GM12891 (cell line): Measurements from ENCODE around the gene TP53I11.

Experiments used
- DNase-seq: peaks from one replicate; pipeline ENCODE4 v3.0.0; 2011; ENCODE audit warnings: low spot score; ENCODE audit not compliant: insufficient read length
- FAIRE-seq: peaks from 2 replicates; lab custom pipeline; 2011; peaks lifted over from hg19 to GRCh38; lab: Jason Lieb, UNC
- PAX5 ChIP-seq: IDR thresholded peaks from 2 replicates; pipeline ENCODE4 v1.6.1; 2011; ENCODE audit warnings: low read length, moderate library complexity, mild to moderate bottlenecking; ENCODE audit not compliant: insufficient read depth, severe bottlenecking
- POLR2A ChIP-seq: IDR thresholded peaks from 2 replicates; pipeline ENCODE4 v1.6.1; 2011; ENCODE audit warnings: low read depth, low read length, control low read depth
- POLR2AphosphoS5 ChIP-seq: IDR thresholded peaks from 2 replicates; pipeline ENCODE4 v1.6.1; 2011; ENCODE audit warnings: low read depth, low read length, control low read depth
- POU2F2 ChIP-seq: IDR thresholded peaks from 2 replicates; pipeline ENCODE4 v1.6.1; 2011; ENCODE audit warnings: low read depth, mild to moderate bottlenecking, control low read depth, low read length, moderate library complexity
- SPI1 ChIP-seq: IDR thresholded peaks from 2 replicates; pipeline ENCODE4 v1.6.1; 2011; ENCODE audit warnings: low read depth, low read length, control low read depth
- TAF1 ChIP-seq: IDR thresholded peaks from 2 replicates; pipeline ENCODE4 v1.6.1; 2011; ENCODE audit warnings: low read depth, low read length, control low read depth

Gene TP53I11

DNA sequence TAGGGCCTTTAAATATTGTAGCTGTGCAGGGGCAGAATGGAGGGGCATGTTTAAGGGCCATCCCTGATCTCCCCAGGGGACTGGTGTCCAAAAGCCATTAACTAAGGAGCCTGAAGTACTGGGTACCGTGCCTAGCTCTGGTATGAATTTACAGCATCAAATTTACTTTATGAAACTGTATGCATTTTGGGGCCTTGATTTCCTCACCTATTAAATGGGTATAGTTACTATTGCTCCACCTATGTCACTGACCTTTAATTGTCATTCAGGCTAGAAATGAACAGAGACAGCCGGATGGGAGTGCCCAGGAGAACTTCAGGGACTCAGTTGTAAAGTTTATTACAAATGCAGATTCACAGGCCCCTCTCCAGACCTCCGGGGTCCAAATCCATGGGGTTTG, 11.8 kb upstream of the TP53I11 start:
- FAIRE-seq, result no peak
- no peak for TF ChIP-seq PAX5
- TF ChIP-seq TAF1, result no peak
- no peak for TF ChIP-seq POLR2AphosphoS5
- no peak for TF ChIP-seq POLR2A
- no peak for TF ChIP-seq POU2F2
- no peak for TF ChIP-seq SPI1
- no peak for DNase-seq

- FAIRE-seq (no peak), DNase-seq (no peak)
- no peak for TF ChIP-seq SPI1
- no peak for TF ChIP-seq POU2F2
- TF ChIP-seq PAX5, result no peak
- TF ChIP-seq POLR2AphosphoS5, result no peak
- TF ChIP-seq POLR2A, result no peak
- no peak for TF ChIP-seq TAF1
Measured at GRCh38 chr11:44960200-44960845, 9.6 kb upstream of the TP53I11 start.

GRCh38 chr11:44959064-44959463, 8.4 kb upstream of the TP53I11 start:
- TF ChIP-seq SPI1, result no peak
- TF ChIP-seq POLR2A, result no peak
- TF ChIP-seq TAF1, result no peak
- TF ChIP-seq POU2F2, result no peak
- TF ChIP-seq POLR2AphosphoS5, result no peak
- TF ChIP-seq PAX5, result no peak
- DNase-seq (no peak), FAIRE-seq (no peak)

GRCh38 chr11:44957776-44958564, 7.3 kb upstream of the TP53I11 start:
- DNase-seq, result no peak
- FAIRE-seq, result no peak
- TF ChIP-seq PAX5 (no peak), SPI1 (no peak), POU2F2 (no peak), POLR2AphosphoS5 (no peak), POLR2A (no peak), TAF1 (no peak)

DNA sequence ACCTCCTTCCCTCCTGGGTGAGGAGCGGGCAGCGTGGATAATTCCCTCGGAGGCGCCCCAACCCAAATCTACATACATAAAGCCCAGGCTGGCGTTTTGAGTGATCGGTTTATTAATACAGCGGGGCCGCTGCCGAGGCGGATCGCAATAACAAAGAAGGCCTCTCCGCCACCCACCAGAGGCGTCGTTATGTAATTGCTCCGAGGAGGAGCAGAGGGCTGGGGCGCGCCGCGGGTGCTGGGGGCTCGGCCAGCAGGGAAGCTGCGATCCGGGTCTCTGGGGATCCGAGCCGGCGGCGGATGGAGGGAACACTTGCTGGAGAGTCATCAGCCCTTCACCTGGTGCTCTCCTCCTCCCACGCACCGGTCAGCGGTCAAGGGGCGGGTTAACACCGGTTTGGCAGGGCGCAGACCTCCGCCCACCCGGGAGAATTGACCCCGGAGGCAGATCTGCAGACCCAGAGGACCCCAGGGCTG, 6.4 kb upstream of the TP53I11 start:
- TF ChIP-seq PAX5 (no peak), POLR2AphosphoS5 (no peak), POLR2A (no peak), TAF1 (no peak), SPI1 (no peak), POU2F2 (no peak)
- FAIRE-seq (no peak), DNase-seq (no peak)

DNA sequence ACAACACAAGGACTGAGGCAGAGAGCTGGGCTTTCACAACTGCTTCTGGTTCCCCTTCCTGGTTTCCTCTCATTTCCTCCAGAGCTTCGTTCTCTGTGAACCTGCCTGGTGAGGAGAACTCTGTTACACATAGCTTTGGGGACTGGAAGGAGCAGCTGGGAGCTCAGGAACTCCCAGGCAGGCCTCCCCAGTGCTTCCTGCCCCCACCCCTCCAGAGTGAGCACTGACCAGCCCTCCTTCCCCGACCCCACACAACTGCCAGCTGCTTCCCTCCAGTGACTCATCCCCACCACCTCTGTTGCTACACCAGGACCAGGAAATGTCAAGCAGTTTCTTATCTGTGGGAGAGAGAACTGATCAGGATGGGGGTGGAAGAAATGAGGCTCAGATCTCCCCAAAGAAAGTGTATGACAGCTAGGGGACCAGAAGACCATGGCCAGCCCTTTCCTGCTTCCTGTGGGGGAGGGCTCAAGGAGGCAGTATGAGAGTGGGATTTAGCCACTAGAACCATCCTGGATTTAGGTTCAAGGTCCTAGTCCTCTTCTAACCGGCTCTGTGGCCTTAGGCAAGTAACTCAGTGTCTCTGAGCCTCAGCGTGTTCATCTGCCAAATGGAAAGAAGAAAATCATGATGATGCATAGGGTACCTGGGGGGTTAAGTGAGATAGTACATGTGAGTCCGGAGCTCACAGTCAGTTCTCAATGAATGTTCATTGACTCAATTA, 4.5 kb upstream of the TP53I11 start:
- no peak for TF ChIP-seq PAX5

GRCh38 chr11:44954051-44954906, 3.6 kb upstream of the TP53I11 start:
- no peak for DNase-seq
- TF ChIP-seq POLR2AphosphoS5, result no peak
- FAIRE-seq, result no peak

More for the DNA sequence above, 4.5 kb upstream of the TP53I11 start:
- DNase-seq, result no peak
- no peak for FAIRE-seq

- no peak for TF ChIP-seq SPI1
- DNase-seq, result no peak
- FAIRE-seq, result no peak
Measured at GRCh38 chr11:44952500-44953260, 2.0 kb upstream of the TP53I11 start.

DNA sequence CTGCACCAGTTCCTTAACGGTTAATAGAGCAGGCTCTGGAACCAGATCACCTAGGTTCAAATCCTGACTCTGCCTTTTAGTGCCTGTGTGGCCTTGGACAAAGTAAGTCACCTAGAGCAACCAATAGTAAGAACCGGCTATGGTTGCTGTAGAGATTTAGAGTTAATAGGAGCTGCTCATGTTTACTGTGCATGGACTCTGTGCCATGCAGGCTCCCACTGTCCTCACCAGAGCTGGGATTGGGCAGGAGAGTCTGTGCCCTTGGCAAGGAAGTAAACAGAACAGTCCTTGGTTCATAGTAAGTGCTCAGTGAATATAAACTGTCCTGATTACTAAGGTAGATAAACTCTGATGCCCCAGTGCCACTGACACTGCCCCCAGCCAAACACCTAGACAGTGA, 1.4 kb upstream of the TP53I11 start:
- DNase-seq (no peak), FAIRE-seq (no peak)

More for the DNA sequence above, 1.4 kb upstream of the TP53I11 start:
- no peak for TF ChIP-seq PAX5
- no peak for TF ChIP-seq POLR2A
- no peak for TF ChIP-seq POLR2AphosphoS5
- TF ChIP-seq SPI1, result no peak
- TF ChIP-seq POU2F2, result no peak
- TF ChIP-seq TAF1, result no peak
